Measurements from ENCODE around the gene UBE2I.
"Not testable (repeated sequence)": the region's sequence is repeated elsewhere in the genome, so short reads cannot be mapped to it uniquely, and the experiment has no call there.

UBE2I gene

DNA sequence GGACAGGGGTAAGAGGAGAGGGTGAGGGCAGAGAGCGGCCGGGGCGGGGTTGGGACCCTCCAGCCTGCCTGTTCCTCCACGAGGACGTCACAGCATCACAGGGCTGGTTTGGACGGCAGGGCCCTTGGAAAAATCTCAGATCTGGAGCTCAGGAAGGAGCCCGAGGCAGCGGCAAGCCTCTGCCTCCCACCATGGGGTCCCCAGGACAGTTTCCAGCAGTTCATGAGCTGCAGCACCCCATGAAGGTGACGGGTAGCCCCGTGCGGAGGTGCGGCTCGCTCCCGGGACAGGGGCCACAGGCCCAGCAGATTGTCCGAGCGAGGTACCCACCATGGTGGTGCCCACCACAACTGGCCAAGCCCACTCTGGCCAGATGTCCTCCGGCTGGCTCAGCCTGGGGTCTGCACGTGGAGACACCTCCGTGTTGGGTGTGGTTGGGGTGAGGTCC lies 32.3 kb upstream of the UBE2I start:
- no peak for DNase-seq (ENCODE audit: low read depth, low spot score)

DNA sequence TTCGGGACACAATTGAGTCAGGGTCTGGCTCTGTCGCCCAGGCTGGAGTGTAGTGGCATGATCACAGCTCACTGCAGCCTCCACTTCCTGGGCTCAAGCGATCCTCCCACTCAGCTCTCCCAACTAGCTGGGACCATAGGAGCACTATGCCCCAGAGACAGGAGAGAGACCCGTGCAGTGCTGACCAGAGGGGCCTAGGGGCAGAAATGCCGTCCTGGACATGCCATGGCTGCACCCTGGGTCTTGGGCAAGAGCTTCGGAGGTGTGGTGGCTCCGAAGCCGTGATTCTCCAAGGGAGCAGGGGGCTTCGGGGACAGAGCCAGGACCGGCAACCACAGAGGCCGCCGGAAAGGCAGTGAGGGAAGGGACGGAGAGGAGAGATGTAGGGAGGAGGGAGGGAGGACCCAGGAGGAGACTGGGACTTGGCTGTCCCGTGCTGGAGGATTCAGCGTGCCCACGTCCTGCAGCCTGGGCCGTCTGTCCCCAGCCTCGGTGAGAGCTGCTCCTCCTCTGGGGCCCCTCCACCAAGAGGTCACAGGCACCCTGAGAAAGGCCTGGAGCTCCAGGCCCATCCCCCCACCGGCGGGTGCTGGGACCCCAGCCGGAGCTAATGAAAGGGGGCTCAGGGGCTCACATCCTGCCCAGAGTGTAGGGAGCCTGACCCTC lies 31.7 kb upstream of the UBE2I start:
- DNase-seq (ENCODE audit: low read depth, low spot score), result no peak

DNA sequence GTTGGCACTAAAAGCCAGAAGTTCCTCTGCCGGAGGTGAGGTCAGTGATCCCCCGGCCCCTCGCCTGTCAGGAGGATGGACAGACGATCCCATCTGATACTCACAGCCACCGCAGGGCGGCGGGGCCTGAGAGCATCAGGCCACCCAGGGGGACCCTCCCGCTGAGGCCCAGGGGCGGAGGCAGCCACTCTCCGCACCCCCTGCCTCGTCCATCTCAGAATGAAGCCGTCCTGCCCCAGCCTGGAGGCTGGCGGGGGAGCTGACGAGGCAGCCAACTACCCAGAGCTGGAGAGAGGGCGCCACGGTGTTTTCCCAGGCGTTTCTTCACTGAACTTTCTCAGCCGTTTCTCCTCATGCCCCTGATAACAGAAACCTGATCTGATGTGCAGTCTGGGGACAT lies 31.0 kb upstream of the UBE2I start:
- no peak for DNase-seq (ENCODE audit: low read depth, low spot score)

DNA sequence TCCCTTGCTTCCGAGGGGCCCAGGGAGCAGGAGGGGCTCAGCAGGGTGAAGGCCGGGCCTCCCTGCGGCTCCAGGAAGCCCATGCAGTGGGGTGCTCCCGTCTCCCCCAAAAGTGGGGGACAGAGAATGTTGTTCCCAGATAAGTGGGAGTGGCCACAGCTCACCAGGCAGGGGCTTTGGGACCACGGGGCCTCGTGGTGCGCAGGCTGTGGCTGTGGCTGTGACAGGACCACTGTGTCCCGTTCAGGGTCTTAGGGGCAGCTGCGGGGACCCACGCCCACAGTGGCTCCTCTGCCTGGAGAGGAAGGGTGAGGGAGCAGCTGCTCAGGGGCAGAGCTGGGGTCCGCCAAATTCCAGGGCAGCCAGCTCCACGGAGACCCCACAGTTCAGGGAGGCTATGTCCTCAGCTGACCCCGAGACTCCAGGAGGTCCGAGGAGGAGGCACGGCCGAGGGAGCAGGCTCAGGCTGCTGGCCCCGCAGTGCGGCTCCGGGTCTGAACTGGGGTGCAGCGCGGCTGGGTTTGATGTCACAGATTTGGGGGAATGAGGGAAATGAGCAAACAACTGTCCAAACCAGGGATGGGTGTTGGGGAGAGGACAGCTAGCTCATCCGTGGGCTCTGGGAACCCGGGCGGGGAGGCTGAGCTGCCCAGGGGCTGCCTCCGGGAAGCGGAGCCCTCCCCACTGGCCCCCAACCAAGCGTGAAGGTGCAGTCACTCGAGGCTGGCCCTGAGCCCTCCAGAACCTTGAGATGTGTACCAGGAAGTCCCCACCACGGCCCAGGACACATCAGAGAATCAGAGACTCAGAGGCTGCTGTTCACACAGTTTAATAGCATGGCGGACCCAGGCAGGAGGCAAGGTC lies 30.1 kb upstream of the UBE2I start:
- no peak for DNase-seq (ENCODE audit: low read depth, low spot score)

DNA sequence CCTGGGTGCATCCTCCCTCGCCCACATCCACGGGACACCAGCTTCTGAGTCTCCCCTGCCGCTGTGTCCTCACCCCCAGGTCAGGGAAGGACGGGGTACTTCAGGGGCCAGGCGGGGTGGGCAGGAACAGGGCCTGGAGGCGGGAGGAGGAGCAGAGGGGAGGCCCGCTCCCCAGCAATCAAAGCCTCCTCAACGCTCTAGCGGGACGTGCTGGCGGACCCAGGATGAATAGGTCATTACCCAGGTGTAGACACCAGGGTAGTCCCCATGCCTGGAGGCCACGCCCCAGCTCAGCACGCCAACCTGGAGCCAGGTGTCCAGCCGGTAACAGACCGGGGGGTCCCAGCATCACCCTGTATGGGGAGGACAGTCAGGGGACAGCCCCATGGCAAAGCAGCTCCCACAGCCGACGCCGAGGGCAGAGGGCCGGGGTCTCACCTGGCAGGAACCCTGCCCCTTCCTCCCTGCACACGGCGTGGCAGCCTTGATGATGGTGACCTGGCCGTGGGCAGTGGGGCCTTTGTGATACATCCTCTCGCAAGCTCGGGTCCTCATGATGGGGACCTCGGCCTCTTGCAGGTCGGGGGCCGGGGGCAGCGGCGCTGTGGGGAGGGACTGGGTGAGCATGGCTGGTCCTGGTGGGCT lies 29.4 kb upstream of the UBE2I start:
- no peak for DNase-seq (ENCODE audit: low read depth, low spot score)

DNA sequence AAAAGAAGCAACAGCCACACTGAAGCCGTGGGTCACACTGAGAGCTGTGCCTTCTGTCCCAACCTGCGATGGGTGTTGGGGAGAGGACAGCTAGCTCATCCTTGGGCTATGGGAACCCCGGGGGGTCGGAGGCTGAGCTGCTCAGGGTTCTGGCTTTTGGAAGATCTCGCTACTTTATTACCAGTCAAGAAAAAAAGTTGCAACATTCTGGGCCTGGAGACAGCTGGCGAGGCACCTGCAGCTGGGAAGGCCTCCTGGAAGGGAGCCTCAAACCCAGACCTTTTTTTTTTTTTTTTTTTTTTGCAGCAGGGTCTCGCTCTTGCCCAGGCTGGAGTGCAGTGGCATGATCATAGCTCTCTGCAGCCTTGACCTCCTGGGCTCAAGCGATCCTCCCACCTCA lies 28.7 kb upstream of the UBE2I start:
- DNase-seq (ENCODE audit: low read depth, low spot score), result no peak

DNA sequence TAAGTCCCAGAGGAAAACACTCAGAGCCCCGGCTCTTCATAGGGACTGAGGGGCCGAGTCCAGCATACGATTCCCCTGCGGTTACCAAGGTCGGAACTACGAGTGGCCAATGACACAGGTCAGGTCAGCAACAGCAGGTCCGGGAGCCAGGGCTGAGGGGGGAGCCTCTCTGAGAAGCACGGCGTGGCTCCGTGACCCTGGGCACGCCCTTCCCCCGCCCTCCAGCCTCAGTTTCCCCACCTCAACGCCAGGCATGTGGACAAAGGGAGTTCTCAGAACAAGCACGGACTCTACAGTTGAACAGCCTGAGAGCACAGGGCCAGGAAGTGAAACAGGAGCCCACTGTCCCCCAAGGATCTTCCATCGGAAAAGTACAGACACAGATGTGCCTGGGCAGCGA lies 27.9 kb upstream of the UBE2I start:
- DNase-seq (ENCODE audit: low read depth, low spot score), result no peak

DNA sequence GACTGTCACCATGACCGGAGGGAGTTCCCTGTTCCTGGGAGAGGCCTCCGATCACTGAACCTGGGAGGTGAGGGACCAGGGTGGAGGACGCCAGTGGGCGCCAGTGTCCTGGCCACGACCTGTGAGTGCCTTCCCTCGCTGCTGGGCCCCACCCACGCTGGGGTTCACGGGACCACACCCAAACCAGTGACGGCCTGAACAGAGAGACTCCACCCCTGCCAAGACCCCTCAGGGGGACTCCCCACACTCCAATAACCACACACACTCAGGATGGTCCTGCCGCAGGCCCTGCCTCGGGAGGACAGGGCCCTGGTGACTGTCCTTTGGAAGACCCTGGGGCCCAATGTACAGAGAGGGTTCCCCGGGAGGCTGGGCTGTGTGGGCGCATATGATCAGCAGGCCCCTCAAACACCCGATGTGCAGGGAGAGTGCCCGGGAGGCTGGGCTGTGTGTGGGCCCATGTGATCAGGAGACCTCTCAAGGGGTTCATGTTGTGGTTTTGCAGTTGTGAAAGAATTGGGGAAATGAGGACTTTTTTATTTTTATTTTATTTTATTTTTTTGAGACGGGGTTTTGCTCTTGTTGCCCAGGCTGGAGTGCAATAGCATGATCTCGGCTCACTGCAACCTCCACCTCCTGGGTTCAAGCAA lies 27.0 kb upstream of the UBE2I start:
- no peak for DNase-seq (ENCODE audit: low read depth, low spot score)

DNA sequence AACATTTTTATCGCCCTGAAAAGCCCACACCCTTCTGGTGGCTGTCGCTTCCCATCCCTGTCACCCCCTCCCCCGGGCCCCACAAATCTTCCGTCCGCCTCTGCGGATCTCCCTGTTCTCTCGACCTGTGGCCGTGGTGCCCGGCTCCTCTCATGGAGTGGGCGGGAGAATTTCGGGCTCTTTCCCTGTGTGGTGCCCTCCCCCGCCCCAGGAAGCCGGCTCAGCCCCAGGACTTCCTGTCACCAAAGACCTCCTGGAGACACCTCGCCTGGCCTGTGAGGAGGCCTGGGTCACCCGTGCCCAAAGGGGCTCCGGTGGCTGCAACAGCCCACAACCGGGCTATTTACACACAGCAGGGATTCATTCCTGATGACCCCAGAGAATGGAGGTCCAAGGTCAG lies 26.1 kb upstream of the UBE2I start:
- DNase-seq (ENCODE audit: low read depth, low spot score), result no peak

DNA sequence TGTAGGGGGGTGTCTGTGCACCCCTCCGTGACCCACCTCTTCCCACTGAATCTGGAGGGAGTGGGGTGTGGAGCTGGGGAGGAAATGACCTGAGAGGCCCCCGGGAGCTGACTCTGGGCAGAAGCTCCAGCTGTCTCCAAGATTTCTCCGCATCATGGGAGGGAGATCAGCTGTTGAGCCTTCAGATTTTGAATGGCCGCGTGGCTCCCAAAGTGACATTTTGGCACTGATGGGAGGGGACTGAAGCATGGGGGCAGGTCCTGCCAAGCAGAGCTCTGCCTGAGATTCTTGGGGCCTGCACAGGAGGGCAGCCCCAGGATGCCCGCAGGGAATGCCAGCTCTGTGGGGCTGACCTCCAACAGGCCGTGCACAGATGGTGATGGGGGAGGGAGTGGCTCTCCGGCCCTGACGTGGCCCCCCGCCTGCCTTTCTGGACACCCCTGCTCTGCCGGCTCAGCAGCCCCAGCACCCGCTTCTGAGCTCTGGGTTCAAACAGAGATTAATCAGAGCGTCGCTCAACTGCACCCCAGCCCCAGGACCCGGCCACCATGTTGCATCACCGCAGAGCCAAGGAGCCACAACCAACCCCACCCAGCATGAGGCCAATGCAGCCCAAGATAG lies 25.3 kb upstream of the UBE2I start:
- DNase-seq (ENCODE audit: low read depth, low spot score), result no peak

DNA sequence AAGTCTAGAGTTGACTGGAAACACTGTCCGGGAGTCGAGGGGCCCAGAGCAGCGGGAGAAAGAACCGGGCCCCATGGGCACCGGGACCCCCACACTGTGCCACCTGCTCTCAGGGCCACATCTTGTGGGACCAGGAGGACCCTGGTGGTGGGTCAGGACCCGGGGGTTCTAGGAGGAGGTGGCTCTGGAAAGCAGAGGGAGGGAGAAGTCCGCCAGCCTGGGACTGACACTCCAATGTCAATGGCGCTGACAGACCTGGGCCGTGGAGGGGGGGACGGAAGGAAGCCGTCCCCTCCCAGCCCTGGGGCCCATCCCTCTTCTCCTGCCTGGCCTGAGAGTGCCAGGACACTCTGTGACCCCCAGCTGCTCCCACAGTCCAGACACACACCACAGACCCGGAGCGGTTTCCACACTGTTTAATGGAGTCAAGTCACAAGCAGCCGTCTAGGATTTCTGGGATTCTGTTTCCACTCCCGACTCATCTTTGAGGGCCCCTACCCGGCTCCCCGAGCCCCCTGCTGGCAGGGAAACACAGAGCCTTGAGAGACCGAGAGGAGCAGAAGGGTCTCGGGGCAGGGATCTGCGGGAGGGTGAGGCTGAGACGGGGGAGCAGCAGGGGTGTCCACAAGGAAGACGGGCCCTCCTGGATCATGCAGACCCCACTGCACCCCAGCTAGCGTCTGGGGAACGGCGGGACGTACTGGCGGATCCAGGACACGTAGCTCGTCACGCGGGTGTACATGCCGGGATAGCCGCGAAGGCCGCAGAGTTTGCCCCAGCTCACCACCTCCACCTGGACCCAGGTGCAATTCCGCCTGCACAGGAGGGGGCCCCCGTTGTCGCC lies 23.5 kb upstream of the UBE2I start:
- no peak for DNase-seq (ENCODE audit: low read depth, low spot score)

DNA sequence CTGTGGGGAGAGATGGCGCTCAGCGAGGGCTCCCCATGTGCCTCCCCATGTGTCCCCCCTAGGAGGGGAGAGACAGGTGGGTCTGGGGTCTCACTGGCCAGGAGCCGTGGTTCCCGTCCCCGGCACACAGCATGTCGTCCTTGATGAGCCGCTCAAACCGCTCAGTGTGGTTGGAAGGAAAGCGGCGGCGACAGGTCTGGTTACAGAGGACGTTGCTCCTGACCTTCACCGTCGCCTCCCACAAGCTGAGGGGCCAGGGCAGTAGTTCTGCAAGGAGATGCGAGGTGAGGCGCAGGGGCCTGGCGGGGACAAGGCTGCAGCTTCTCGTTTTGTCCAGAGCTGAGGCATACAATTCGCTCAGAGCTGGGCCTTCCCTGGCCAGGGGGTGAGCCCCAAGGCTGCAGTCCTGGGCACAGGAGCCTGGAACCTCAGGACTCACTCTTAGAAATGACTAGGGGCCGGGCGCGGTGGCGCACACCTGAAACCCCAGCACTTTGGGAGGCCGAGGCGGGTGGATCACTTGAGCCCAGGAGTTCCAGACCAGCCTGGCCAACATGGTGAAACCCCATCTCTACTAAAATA lies 22.8 kb upstream of the UBE2I start:
- DNase-seq (ENCODE audit: low read depth, low spot score), result no peak

DNA sequence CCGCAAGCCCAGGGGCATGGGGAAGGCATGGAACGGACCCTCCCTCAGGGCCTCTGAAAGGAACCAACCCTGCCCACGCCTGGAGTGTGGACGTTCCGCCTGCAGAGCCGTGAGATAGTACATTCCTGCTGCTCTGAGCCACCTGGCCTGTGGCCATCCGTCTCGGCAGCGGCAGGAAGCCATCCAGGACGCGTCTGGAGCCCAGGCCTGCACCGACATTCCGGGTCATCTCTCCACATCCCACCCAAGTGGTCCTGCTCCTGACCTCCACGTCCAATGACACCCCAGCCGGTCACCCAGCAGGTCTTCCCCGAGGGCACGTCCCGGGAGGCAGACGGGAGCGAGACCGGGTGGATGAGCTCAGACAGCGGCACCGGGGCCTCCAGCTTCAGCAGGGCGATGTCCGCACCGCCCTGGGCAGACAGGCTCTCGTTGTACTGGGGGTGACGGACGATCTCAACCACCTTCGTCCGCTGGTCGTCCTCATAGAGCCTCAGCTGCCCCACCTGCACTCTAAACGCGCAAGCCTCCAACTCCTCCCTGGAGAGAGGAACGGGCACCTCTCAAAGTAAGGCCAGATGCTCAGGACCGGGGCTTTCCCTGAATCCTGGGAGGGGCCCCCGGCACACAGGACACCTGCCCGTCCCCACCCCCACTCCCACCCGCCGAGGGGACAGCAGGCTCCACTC lies 21.3 kb upstream of the UBE2I start:
- peak; percentile 39 for DNase-seq (ENCODE audit: low read depth, low spot score)

DNA sequence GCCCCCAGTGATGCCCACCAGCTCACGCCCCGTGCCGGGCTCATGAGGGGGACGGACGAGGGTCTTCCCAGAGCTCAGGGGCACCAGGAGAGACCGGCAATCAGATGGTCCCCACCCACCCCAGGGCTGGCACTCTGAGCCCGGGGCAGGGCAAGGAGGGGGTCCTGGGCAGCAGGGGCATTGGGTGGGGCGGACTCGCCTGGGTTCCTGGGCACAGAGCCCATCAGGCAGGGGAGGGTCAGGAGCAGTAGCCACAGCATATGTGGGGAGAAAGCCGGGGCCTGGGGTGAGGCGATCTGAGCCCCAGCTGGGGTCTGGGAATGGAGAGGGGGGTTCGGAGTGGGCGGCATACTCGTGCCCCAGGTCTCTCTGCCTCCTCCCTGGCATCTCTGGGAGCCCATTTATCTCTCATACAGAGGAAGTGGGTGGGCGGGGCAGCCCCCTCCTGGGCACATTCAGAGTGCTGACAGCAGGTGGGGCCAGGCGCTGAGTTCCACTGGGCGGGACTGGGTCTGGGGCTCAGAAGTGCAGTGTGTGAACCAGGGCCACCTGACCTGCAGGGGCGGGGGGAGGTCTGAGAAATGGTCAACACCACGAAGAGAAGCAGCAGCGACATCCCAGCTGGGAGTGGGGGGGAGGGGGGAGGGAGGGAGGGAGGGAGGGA lies 20.5 kb upstream of the UBE2I start:
- DNase-seq (ENCODE audit: low read depth, low spot score), result peak; percentile 49

DNA sequence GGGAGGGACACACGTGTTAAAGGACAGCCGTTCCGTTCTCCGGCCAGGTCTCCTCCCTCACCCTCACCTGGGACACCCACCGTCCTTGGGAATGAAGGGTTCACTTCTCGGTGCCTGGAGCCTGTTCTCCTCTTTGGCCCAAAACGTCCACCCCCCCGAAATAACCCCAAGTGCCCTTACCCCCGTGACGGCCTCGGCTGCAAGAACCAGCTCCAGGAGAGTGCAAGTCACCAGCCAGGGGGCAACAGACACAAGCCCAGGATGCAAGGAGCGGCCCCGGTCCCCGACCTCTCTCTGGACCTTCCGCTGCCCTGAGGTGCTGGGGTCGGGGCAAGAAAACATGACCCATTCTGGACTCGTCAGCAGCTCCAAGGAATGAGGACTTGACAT lies 20.0 kb upstream of the UBE2I start:
- no peak for DNase-seq (ENCODE audit: low read depth, low spot score)

DNA sequence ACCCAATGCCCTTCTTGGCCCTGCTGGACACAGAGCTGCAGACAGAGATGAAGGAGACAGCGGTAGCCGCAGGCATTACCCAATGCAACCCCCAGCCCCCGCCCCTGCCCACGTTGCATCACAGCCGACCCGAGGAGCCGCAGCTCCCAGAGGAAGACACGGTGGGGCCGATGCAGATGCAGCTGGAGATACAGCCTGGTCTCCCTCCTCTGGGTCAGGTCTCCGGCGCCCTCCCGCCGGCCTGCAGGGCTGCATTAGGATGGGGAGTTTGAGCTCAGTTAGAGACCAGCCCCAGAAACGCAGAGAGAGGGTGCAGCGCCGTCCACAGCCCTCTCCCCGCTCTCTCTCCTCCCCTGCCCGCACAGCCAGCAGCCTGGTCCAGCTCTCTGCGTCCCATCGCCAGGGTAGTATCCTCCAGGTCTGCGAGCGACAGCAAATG lies 19.4 kb upstream of the UBE2I start:
- DNase-seq (ENCODE audit: low read depth, low spot score), result peak; percentile 47

DNA sequence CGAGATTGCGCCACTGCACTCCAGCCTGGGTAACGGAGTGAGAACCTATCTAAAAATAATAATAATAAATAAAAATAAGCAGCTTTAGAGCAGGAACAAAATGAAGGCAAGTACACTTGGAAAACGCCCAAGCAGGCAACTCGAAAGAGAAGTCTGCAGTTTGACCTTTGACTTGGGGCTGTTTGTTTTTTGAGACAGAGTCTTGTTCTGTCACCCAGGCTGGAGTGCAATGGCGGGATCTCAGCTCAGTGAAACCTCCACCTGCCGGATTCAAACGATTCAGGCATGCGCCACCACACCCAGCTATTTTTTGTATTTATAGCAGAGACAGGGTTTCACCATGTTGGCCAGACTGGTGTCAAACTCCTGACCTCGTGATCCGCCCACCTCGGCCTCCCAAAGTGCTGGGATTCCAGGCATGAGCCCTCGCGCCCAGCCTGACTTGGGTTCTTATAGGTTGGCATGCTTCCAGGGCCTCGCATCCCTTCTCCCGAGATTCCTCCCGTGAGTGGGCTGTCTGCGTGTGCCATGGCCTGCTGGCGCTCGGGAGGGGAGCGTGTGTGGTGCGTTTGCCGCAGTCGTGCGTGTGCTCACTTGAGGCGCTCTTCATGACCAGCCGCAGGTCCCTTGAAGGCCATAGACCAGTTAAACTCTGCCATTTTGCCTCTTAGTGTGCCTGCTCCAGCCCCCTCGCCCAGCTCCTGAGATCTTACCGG lies 18.4 kb upstream of the UBE2I start:
- no peak for DNase-seq (ENCODE audit: low read depth, low spot score)

DNA sequence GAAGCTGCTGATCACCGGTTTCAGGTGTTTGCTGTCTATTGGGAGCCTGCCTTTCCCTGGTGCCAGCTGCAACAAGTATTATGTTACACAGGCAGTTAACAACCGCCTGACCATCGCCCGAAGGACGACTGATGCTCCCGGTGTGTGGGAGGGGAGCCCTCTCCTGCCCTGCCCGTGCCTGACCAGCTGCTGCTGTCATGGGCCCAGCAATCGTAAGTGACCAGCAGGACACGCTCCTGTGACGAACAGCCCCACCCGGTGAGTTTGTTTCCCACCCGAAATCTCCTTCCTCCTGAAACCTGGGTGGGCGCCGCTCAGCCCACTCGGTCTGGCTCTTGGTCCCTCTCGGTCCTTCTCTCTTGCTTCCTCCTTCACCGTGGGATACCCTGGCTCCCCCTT lies 17.9 kb upstream of the UBE2I start:
- no peak for DNase-seq (ENCODE audit: low read depth, low spot score)

DNA sequence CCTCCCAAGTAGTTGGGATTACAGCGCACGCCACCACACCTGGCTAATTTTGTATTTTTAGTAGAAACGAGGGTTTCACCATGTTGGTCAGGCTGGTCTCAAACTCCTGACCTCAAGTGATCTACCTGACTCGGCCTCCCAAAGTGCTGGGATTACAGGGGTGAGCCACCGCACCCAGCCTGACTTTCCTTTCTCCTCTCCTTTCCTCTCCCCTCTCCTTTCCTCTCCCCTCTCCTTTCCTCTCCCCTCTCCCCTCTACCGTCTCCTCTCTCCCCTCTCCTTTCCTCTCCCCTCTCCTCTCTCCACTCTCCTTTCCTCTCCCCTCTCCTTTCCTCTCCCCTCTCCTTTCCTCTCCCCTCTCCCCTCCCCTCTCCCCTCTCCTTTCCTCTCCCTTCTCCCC lies 17.2 kb upstream of the UBE2I start:
- not testable (repeated sequence) for DNase-seq (ENCODE audit: low read depth, low spot score)

Measured in ELF-1 (cell line).